Activated CD4-positive, alpha-beta T cell treated with anti-CD3 and anti-CD28 coated beads, Interleukin-2, amount 50 U/mL, for 48 hours (primary cell): Measurements from ENCODE around the gene EFNB3.

Experiments used
- DNase-seq, 2 experiments: peaks; one replicate each; pipeline ENCODE4 v3.0.0-alpha.2; 2020

The EFNB3 gene

GRCh38 chr17:7704601-7705268, at the start of gene EFNB3:
TSS of gene EFNB3 (plus strand) at chr17:7705202. CDS start at chr17:7705599, 397 bp downstream.
- DNase-seq = no peak

GRCh38 chr17:7655541-7655840, 49.5 kb upstream of the EFNB3 start:
- no peak for DNase-seq

GRCh38 chr17:7656958-7657609, 47.9 kb upstream of the EFNB3 start:
- no peak for DNase-seq

- no peak for DNase-seq
Measured at GRCh38 chr17:7667656-7668406, 37.2 kb upstream of the EFNB3 start.

- no peak for DNase-seq
Measured at GRCh38 chr17:7668482-7668881, 36.5 kb upstream of the EFNB3 start.

GRCh38 chr17:7673239-7673638, 31.8 kb upstream of the EFNB3 start:
- DNase-seq = peak; percentile 67 to 68

GRCh38 chr17:7674934-7675333, 30.1 kb upstream of the EFNB3 start:
- DNase-seq = no peak

GRCh38 chr17:7676533-7676932, 28.5 kb upstream of the EFNB3 start:
- DNase-seq = no peak

- DNase-seq = no peak
Measured at GRCh38 chr17:7677388-7678067, 27.5 kb upstream of the EFNB3 start.

- DNase-seq = no peak
Measured at GRCh38 chr17:7684851-7685532, 20.0 kb upstream of the EFNB3 start.

GRCh38 chr17:7685533-7686221, 19.3 kb upstream of the EFNB3 start:
- DNase-seq = peak; percentile 91 to 93

GRCh38 chr17:7686222-7687071, 18.6 kb upstream of the EFNB3 start:
- peak; percentile 78 to 84 for DNase-seq

- peak; percentile 86 to 90 for DNase-seq
Measured at GRCh38 chr17:7687072-7687907, 17.7 kb upstream of the EFNB3 start, which contains the start of gene TP53. TSS of gene TP53 (minus strand) at chr17:7687490. CDS start at chr17:7676594, 10,896 bp downstream.

GRCh38 chr17:7687908-7688807, 16.8 kb upstream of the EFNB3 start, which contains the start of gene WRAP53:
TSS of gene WRAP53 (plus strand) at chr17:7688477. CDS start at chr17:7688649, 172 bp downstream.
- DNase-seq = peak; percentile 96 to 98

- peak in 1 of 2 experiments; percentile 12 for DNase-seq
Measured at GRCh38 chr17:7688808-7689316, 16.1 kb upstream of the EFNB3 start.

GRCh38 chr17:7695586-7695985, 9.4 kb upstream of the EFNB3 start:
- no peak for DNase-seq

GRCh38 chr17:7697828-7698588, 7.0 kb upstream of the EFNB3 start:
- no peak for DNase-seq

GRCh38 chr17:7700510-7700909, 4.5 kb upstream of the EFNB3 start:
- DNase-seq = no peak
